Measurements from ENCODE around the gene PEX11B. TPM values are rescaled to one million over a fixed set of nuclear protein-coding genes. Genes with fewer than 3 reads are reported as not detected.

Gene PEX11B
- polyA plus RNA-seq, 3 donors: 12.0 to 38.2 (median 37.9) TPM

DNA sequence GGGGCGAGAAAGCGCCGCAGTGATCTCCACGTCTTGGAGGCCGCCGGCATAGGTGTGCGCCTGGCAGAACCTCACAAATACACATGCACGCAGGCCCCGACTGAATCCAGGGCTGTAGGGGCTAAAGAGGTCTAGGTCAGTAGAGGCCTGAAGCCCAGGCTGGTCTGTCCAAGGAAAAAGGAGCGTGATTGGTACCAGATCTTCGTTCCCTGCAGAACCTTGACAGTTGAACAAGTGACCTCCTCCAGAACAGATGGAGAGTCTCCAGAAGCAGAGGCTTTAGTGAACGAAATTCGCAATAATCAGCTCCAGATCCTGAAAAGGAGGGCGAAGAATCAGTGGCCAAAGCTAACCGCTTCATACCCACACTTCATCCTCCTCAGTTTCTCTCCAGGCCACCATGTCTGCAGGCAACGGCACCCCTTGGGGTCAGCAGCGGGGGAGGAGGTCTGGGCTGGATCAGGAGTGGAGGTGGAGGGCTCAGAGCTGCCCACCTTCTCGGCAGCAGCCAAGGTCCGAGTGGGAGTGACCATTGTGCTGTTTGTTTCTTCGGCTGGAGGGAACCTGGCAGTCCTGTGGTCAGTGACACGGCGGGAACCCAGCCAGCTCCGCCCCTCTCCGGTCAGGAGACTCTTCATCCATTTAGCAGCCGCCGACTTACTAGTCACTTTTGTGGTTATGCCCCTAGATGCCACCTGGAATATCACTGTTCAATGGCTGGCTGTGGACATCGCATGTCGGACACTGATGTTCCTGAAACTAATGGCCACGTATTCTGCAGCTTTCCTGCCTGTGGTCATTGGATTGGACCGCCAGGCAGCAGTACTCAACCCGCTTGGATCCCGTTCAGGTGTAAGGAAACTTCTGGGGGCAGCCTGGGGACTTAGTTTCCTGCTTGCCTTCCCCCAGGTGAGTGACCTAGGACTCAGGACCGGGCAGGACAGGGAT, 749 bp upstream of the PEX11B start:
- peaks cover 24 to 37% of the 10 kb centered on the region in 2 donors for H3K36me3 Mint-ChIP-seq
- no peaks in the 10 kb centered on the region for H3K9me3 Mint-ChIP-seq
- Histone ChIP-seq H3K27ac (ENCODE audit: low read depth in 1 of 2, low read length in 2 of 2) (peak overlapping the region; percentile 74 to 82), H3K79me2 (ENCODE audit: insufficient read depth, low read length) (peaks cover 13% of the 10 kb centered on the region), H3K4me1 (ENCODE audit: control insufficient read depth in 1 of 2, insufficient read depth in 2 of 2, low read length in 2 of 2) (peaks cover 27 to 39% of the 10 kb centered on the region in 2 donors), H3K27me3 (ENCODE audit: control insufficient read depth in 2 of 2, insufficient read depth in 2 of 2, low read length in 2 of 2) (no peaks in the 10 kb centered on the region), H3K4me2 (replicated peaks; ENCODE audit: extremely low read depth, low read length, poor library complexity, severe bottlenecking) (peak overlapping the region; percentile 88), H3K36me3 (replicated peaks in 1 of 2; ENCODE audit: control insufficient read depth in 1 of 2, insufficient read depth in 2 of 2, low read length in 2 of 2) (peaks cover 19 to 38% of the 10 kb centered on the region in 2 donors), H3K9ac (ENCODE audit: insufficient read depth, low read length, poor library complexity, severe bottlenecking) (peak overlapping the region; percentile 84), H4K20me1 (ENCODE audit: insufficient read depth, low read length) (no peaks in the 10 kb centered on the region), H3K9me3 (replicated peaks in 1 of 2; ENCODE audit: control insufficient read depth in 1 of 2, insufficient read depth in 1 of 2, low read length in 2 of 2) (no peaks in the 10 kb centered on the region), H3K4me3 (replicated peaks in 1 of 3; ENCODE audit: low read depth in 2 of 3, low read length in 3 of 3) (peak overlapping the region; percentile 70 to 98 (median 88)), H2AFZ (ENCODE audit: insufficient read depth, low read depth, low read length, poor library complexity, severe bottlenecking) (peak overlapping the region; percentile 91)
- intact Hi-C loops (cut with micrococcal nuclease): loop anchor here (2.0 to 5.0 kb wide), 4 partner anchors 38 to 62 kb away; partner anchors contain the start of genes ANKRD34A (in 1 of the 2), PIAS3 (in 1 of the 2) and POLR3GL (in 1 of the 2)
- 3% methylated on average over 23 of the region's 33 CpGs for WGBS (ENCODE audit: insufficient coverage)
- peaks cover 0 to 3% (median 2%) of the 10 kb centered on the region in 3 donors for H3K27me3 Mint-ChIP-seq (ENCODE audit: low read depth in 3 of 3)
- peak overlapping the region; percentile 89 to 97 (median 96) for H3K27ac Mint-ChIP-seq
- peaks cover 42% of the 10 kb centered on the region for H3K4me1 Mint-ChIP-seq
- TF ChIP-seq, protein P1, sequence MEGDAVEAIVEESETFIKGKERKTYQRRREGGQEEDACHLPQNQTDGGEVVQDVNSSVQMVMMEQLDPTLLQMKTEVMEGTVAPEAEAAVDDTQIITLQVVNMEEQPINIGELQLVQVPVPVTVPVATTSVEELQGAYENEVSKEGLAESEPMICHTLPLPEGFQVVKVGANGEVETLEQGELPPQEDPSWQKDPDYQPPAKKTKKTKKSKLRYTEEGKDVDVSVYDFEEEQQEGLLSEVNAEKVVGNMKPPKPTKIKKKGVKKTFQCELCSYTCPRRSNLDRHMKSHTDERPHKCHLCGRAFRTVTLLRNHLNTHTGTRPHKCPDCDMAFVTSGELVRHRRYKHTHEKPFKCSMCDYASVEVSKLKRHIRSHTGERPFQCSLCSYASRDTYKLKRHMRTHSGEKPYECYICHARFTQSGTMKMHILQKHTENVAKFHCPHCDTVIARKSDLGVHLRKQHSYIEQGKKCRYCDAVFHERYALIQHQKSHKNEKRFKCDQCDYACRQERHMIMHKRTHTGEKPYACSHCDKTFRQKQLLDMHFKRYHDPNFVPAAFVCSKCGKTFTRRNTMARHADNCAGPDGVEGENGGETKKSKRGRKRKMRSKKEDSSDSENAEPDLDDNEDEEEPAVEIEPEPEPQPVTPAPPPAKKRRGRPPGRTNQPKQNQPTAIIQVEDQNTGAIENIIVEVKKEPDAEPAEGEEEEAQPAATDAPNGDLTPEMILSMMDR (IDR thresholded peaks at IDR 0.05): no peak
- H3K4me3 Mint-ChIP-seq: peak overlapping the region; percentile 88 to 93
- peak; percentile 59 to 66 (median 65) for DNase-seq

DNA sequence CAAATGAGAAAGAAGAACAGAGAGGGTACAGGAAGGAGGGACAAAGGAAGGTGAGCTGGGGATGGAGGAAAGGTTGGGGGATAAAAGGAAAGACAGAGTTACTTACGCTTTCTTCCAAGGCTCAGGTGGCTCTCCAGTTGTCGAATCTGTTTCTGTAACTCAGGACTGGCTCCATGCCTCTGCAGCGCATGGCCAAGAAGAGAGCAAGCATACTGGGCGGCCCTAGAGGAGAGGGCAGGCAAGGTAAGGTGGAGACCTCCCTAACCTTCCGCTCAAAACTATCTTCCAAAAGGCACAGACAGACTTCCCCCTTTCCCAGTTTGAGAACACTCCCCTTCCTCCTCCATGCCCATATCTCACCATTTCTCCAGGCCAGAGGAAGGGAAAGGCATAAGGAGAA, 922 bp downstream of the PEX11B start:
- H3K27me3 Mint-ChIP-seq (ENCODE audit: low read depth in 3 of 3): peaks cover 0 to 3% (median 3%) of the 10 kb centered on the region in 3 donors
- Histone ChIP-seq H3K79me2 (ENCODE audit: insufficient read depth, low read length) (peaks cover 13% of the 10 kb centered on the region), H3K4me3 (replicated peaks in 1 of 3; ENCODE audit: low read depth in 2 of 3, low read length in 3 of 3) (peak overlapping the region; percentile 70 to 98 (median 88)), H4K20me1 (ENCODE audit: insufficient read depth, low read length) (no peaks in the 10 kb centered on the region), H3K9me3 (replicated peaks in 1 of 2; ENCODE audit: control insufficient read depth in 1 of 2, insufficient read depth in 1 of 2, low read length in 2 of 2) (no peaks in the 10 kb centered on the region), H3K27me3 (ENCODE audit: control insufficient read depth in 2 of 2, insufficient read depth in 2 of 2, low read length in 2 of 2) (no peaks in the 10 kb centered on the region), H3K4me2 (replicated peaks; ENCODE audit: extremely low read depth, low read length, poor library complexity, severe bottlenecking) (peak overlapping the region; percentile 88), H3K9ac (ENCODE audit: insufficient read depth, low read length, poor library complexity, severe bottlenecking) (peak overlapping the region; percentile 84), H3K27ac (ENCODE audit: low read depth in 1 of 2, low read length in 2 of 2) (peak overlapping the region in 1 of 2 donors; percentile 82), H3K4me1 (ENCODE audit: control insufficient read depth in 1 of 2, insufficient read depth in 2 of 2, low read length in 2 of 2) (peaks cover 22 to 32% of the 10 kb centered on the region in 2 donors), H3K36me3 (replicated peaks in 1 of 2; ENCODE audit: control insufficient read depth in 1 of 2, insufficient read depth in 2 of 2, low read length in 2 of 2) (peaks cover 18 to 42% of the 10 kb centered on the region in 2 donors), H2AFZ (ENCODE audit: insufficient read depth, low read depth, low read length, poor library complexity, severe bottlenecking) (peak overlapping the region; percentile 91)
- peaks cover 32 to 46% of the 10 kb centered on the region in 2 donors for H3K36me3 Mint-ChIP-seq
- intact Hi-C loops (cut with micrococcal nuclease): loop anchor here (5.0 kb wide), 3 partner anchors 45 to 60 kb away; partner anchors contain the start of genes ANKRD34A (in 1 of the 2), PIAS3 (in 1 of the 2) and POLR3GL (in 1 of the 2)
- DNase-seq: no peak
- peak overlapping the region; percentile 88 to 93 for H3K4me3 Mint-ChIP-seq
- peak overlapping the region; percentile 89 to 97 (median 96) for H3K27ac Mint-ChIP-seq
- 100% methylated on average over 2 of the region's 5 CpGs for WGBS (ENCODE audit: insufficient coverage)
- peaks cover 36% of the 10 kb centered on the region for H3K4me1 Mint-ChIP-seq
- no peaks in the 10 kb centered on the region for H3K9me3 Mint-ChIP-seq
- TF ChIP-seq, protein P1 (IDR thresholded peaks at IDR 0.05): no peak

All from CD14-positive monocyte (primary cell).